ENCODE measurements around the gene MXI1.
A peak's percentile ranks its signal among the peaks of the same experiment; 100 is the strongest.

MXI1 gene

GRCh38 chr10:110207011-110207804 lies at the start of gene MXI1:
Gene MXI1 (plus strand): TSS chr10:110207605. CDS start chr10:110207809, 204 bp downstream.
- DNase-seq, result peak; percentile 82

- DNase-seq, result no peak
Observed at GRCh38 chr10:110158051-110159005, 49.1 kb upstream of the MXI1 start.

GRCh38 chr10:110160081-110160480 lies 47.3 kb upstream of the MXI1 start:
- no peak for DNase-seq

- DNase-seq, result no peak
Observed at GRCh38 chr10:110160522-110160921, 46.9 kb upstream of the MXI1 start.

GRCh38 chr10:110162741-110163145 lies 44.7 kb upstream of the MXI1 start:
- peak; percentile 44 for DNase-seq

- DNase-seq, result peak; percentile 85
Observed at GRCh38 chr10:110163192-110163773, 44.1 kb upstream of the MXI1 start.

GRCh38 chr10:110163841-110164240 lies 43.6 kb upstream of the MXI1 start:
- DNase-seq, result no peak

GRCh38 chr10:110165239-110165638 lies 42.2 kb upstream of the MXI1 start:
- DNase-seq, result no peak

GRCh38 chr10:110167149-110167548 lies 40.3 kb upstream of the MXI1 start:
- DNase-seq, result no peak

- DNase-seq, result peak; percentile 23
Observed at GRCh38 chr10:110168601-110169481, 38.6 kb upstream of the MXI1 start.

- DNase-seq, result no peak
Observed at GRCh38 chr10:110169586-110169985, 37.8 kb upstream of the MXI1 start.

- no peak for DNase-seq
Observed at GRCh38 chr10:110170142-110170971, 37.0 kb upstream of the MXI1 start.

- DNase-seq, result no peak
Observed at GRCh38 chr10:110171032-110171431, 36.4 kb upstream of the MXI1 start.

GRCh38 chr10:110172155-110172554 lies 35.2 kb upstream of the MXI1 start:
- no peak for DNase-seq

- peak; percentile 68 for DNase-seq
Observed at GRCh38 chr10:110174201-110174600, 33.2 kb upstream of the MXI1 start.

- DNase-seq, result no peak
Observed at GRCh38 chr10:110174816-110175215, 32.6 kb upstream of the MXI1 start.

GRCh38 chr10:110175406-110175805 lies 32.0 kb upstream of the MXI1 start:
- DNase-seq, result no peak

GRCh38 chr10:110176141-110177030 lies 31.0 kb upstream of the MXI1 start:
- DNase-seq, result no peak

GRCh38 chr10:110179220-110179619 lies 28.2 kb upstream of the MXI1 start:
- no peak for DNase-seq

- DNase-seq, result no peak
Observed at GRCh38 chr10:110181451-110181850, 26.0 kb upstream of the MXI1 start.

Data from NCI-H69 (cell line).